Right lobe of liver (tissue), 4 donors: ENCODE measurements around the gene CEP112.

Source experiments
- POLR2A ChIP-seq: fragments of 450-650 bp; IDR thresholded peaks from one replicate; pipeline ENCODE4 v1.6.1; 2017; ENCODE audit warnings: antibody characterized with exemption, mild to moderate bottlenecking
- TF ChIP-seq, protein P1 (sequence below), 4 donors: fragments of 200-600 bp in 3 of 4; fragments of 450-650 bp in 1 of 4; IDR thresholded peaks; one replicate each; pipeline versions ENCODE4 v1.5.1 to v1.8.0; 2016 to 2022; ENCODE audit warnings: antibody characterized with exemption in 4 of 4, mild to moderate bottlenecking in 2 of 4
- donor health status: DM: no; HTN: no; CAD: no.
- donor health status: DM: no; HTN: no; CAD: no.
- donor health status: DM: no; HTN: yes; CAD: no.

DNA sequence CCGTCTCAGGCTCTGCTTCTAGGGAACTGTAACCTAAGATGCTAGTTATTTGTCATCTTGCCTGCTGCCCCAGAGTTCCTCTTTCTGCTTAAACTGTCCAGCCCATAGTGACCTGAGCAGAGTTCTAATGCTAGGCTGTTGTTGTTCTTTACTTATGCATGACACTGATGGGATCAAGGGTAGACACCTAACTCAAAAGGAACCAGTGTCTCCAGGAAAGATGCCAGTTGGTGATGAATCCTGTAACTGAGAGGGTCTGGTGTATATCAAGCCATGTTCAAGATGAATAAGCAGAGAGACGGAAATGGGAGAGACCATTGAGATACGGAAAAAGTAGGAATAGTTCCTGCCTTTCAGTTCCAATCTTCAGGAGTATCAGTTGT, 23.6 kb upstream of the CEP112 start:
- TF ChIP-seq, protein P1, sequence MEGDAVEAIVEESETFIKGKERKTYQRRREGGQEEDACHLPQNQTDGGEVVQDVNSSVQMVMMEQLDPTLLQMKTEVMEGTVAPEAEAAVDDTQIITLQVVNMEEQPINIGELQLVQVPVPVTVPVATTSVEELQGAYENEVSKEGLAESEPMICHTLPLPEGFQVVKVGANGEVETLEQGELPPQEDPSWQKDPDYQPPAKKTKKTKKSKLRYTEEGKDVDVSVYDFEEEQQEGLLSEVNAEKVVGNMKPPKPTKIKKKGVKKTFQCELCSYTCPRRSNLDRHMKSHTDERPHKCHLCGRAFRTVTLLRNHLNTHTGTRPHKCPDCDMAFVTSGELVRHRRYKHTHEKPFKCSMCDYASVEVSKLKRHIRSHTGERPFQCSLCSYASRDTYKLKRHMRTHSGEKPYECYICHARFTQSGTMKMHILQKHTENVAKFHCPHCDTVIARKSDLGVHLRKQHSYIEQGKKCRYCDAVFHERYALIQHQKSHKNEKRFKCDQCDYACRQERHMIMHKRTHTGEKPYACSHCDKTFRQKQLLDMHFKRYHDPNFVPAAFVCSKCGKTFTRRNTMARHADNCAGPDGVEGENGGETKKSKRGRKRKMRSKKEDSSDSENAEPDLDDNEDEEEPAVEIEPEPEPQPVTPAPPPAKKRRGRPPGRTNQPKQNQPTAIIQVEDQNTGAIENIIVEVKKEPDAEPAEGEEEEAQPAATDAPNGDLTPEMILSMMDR (IDR thresholded peaks at IDR 0.05): no peak
- no peak for TF ChIP-seq POLR2A
